Measurements from ENCODE around the gene TLE2.

Gene TLE2

DNA sequence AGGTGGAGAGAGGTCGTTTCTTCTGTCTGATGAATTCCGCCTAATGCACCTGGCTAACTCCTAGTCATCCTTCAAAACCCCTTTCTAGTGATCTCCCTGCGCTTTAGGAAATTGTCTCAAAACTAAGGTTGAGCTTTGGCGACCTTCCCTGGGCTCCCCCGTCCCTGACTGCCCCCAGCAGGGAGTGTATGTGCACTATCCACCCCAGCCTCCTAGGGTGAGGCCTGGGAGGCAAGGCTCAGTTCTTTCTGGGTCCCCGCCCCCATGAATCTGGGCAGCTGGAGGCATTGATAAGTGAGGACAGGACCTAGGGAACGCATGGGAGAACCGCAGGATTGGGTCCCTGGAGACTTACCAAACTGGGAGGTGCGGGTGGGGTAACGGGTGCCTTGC lies 51.3 kb downstream of the TLE2 start:
- TF ChIP-seq, protein P1, sequence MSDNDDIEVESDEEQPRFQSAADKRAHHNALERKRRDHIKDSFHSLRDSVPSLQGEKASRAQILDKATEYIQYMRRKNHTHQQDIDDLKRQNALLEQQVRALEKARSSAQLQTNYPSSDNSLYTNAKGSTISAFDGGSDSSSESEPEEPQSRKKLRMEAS (IDR thresholded peaks at IDR 0.05), result no peak
- TF ChIP-seq TAF1 (IDR thresholded peaks at IDR 0.05; ENCODE audit: low read depth), result no peak
- no peak for TF ChIP-seq FOXM1 (IDR thresholded peaks at IDR 0.05; ENCODE audit: borderline replicate concordance, low read depth)
- no peak for TF ChIP-seq TCF12 (IDR thresholded peaks at IDR 0.05; ENCODE audit: low read depth)
- no peak for TF ChIP-seq NFIC (IDR thresholded peaks at IDR 0.05)
- TF ChIP-seq, protein P2, sequence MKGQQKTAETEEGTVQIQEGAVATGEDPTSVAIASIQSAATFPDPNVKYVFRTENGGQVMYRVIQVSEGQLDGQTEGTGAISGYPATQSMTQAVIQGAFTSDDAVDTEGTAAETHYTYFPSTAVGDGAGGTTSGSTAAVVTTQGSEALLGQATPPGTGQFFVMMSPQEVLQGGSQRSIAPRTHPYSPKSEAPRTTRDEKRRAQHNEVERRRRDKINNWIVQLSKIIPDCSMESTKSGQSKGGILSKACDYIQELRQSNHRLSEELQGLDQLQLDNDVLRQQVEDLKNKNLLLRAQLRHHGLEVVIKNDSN (IDR thresholded peaks at IDR 0.05), result no peak
- no peak for TF ChIP-seq ZBTB7A (IDR thresholded peaks at IDR 0.05; ENCODE audit: low read depth)
- TF ChIP-seq CEBPB (IDR thresholded peaks at IDR 0.05), result no peak
- TF ChIP-seq CREB1 (IDR thresholded peaks at IDR 0.05; ENCODE audit: low read depth), result no peak
- no peak for TF ChIP-seq REST (IDR thresholded peaks at IDR 0.05; ENCODE audit: low read depth)
- TF ChIP-seq YY1 (IDR thresholded peaks at IDR 0.05; ENCODE audit: low read depth), result no peak
- TF ChIP-seq TEAD4 (IDR thresholded peaks at IDR 0.05), result no peak

DNA sequence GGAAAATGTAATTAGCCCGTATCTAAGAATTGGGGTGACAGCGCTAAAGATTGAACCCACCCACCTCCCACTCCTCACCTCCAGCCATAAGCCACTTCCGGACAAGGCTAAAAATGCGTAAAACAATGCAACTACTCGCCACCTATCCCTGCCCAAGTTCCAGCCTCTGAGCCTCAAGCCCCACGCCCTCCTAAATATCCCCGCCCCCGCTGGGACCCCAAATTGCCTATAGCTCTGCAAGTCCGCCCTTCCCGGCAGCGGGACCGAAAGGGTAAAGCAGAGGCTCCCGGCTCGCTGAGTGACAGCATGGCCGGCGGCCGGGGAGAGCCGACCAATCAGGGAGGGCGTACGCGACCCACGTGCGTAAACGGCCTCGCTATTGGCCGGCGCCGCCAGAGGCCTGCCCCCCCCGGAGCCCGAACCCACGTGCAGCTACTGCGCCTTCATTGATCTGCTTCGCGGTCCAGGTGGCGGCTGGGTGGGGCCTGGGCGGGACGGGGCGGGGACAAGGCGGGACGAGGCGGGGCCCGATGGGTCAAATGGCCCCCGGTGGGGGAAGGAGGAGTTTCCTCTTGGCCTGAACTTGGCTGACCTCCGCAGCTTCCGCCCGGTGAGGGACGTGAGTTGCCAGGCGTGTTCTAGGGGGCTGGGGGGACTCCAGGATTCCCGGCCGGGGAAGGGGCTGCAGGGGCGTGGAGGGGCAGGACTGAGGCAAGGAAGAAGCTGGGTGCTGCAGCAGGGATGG lies 51.9 kb downstream of the TLE2 start, which contains the start of gene TLE6:
Gene TLE6, plus strand, starts transcription at position 564 of the 745 bp plus-strand sequence. CDS start 670 bp downstream, outside the sequence.
- TF ChIP-seq EGR1 (IDR thresholded peaks at IDR 0.05) (no peak), EP300 (IDR thresholded peaks at IDR 0.05; ENCODE audit: borderline replicate concordance) (peak; percentile 70; the same call in 1 of the 2 replicates), TEAD4 (IDR thresholded peaks at IDR 0.05) (no peak), CEBPB (IDR thresholded peaks at IDR 0.05) (no peak), TCF12 (IDR thresholded peaks at IDR 0.05; ENCODE audit: low read depth) (peak; percentile 65), CREB1 (IDR thresholded peaks at IDR 0.05; ENCODE audit: low read depth) (0 out of 2 replicates have a peak, but pooled peaks have one; percentile 31), RAD21 (IDR thresholded peaks at IDR 0.05; ENCODE audit: low read depth) (no peak), YY1 (IDR thresholded peaks at IDR 0.05; ENCODE audit: low read depth) (peak; percentile 63; the same call in 1 of the 2 replicates), FOXM1 (IDR thresholded peaks at IDR 0.05; ENCODE audit: borderline replicate concordance, low read depth) (no peak), TAF1 (IDR thresholded peaks at IDR 0.05; ENCODE audit: low read depth) (peak; percentile 33; the same call in 1 of the 2 replicates), REST (IDR thresholded peaks at IDR 0.05; ENCODE audit: low read depth) (no peak), NFIC (IDR thresholded peaks at IDR 0.05) (peak; percentile 53; the same call in 1 of the 2 replicates), ZBTB7A (IDR thresholded peaks at IDR 0.05; ENCODE audit: low read depth) (peak; percentile 74; the same call in 1 of the 2 replicates)
- TF ChIP-seq, protein P2 (IDR thresholded peaks at IDR 0.05), result peak; percentile 92
- TF ChIP-seq, protein P1 (IDR thresholded peaks at IDR 0.05), result peak; percentile 96

- no peak for TF ChIP-seq RAD21 (IDR thresholded peaks at IDR 0.05; ENCODE audit: low read depth)
These were observed 52.5 kb downstream of the TLE2 start for GRCh38 chr19:2976609-2977000.

DNA sequence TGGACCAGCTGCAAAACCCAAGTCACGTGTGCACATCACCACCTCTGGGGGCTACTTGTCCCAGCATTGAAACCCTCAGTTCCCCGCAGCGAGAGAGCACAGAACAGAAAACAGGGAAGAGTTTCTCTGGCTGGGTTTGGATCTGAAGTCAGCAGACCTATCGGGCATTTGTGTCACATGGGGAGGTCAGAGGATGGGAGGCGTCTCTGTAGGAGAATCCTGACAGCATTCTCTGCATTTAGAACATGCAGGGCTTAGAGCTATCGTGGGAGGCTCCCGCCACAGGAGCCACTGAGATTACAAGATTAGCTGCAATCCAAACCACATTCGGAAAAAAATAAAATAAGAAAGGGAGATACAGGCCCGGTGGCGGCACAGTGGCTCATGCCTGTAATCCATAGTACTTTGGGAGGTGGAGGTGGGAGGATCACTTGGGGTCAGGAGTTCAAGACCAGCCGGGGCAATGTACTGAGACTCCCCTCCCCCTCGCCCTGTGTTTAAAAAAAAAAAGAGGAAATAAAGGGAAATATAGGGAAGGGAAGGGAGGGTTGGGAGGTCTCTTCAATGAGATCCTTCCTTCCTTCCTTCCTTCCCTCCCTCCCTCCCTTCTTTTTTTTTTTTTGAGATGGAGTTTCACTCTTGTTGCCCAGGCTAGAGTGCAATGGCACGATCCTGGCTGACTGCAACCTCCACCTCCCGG lies 54.6 kb downstream of the TLE2 start:
- TF ChIP-seq FOXM1 (IDR thresholded peaks at IDR 0.05; ENCODE audit: borderline replicate concordance, low read depth), result no peak
- TF ChIP-seq, protein P2 (IDR thresholded peaks at IDR 0.05), result no peak
- no peak for TF ChIP-seq TEAD4 (IDR thresholded peaks at IDR 0.05)

DNA sequence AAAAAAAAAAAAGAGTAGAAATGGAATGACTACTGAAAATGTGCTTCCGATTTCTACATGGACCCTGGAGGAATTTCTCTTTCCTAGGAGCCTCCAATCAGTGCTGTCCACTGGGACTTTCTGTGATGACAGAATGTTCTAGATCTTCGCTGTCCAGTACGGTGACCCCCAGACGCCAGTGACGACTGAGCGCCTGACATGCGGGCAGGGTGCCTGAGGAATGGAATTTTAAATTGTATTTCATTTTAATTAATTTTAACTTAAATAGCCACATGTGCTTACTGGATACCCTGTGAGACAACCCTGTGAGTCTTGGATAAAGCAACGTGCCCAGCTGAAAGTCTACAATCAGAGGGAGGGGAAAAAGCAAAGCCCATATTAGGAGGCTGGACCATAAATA lies 55.9 kb downstream of the TLE2 start:
- no peak for TF ChIP-seq ZBTB7A (IDR thresholded peaks at IDR 0.05; ENCODE audit: low read depth)
- no peak for TF ChIP-seq NFIC (IDR thresholded peaks at IDR 0.05)
- TF ChIP-seq, protein P1 (IDR thresholded peaks at IDR 0.05), result no peak
- TF ChIP-seq CREB1 (IDR thresholded peaks at IDR 0.05; ENCODE audit: low read depth), result no peak
- TF ChIP-seq YY1 (IDR thresholded peaks at IDR 0.05; ENCODE audit: low read depth), result no peak
- TF ChIP-seq REST (IDR thresholded peaks at IDR 0.05; ENCODE audit: low read depth), result no peak
- TF ChIP-seq CEBPB (IDR thresholded peaks at IDR 0.05), result no peak
- no peak for TF ChIP-seq TCF12 (IDR thresholded peaks at IDR 0.05; ENCODE audit: low read depth)
- TF ChIP-seq EP300 (IDR thresholded peaks at IDR 0.05; ENCODE audit: borderline replicate concordance), result no peak
- no peak for TF ChIP-seq EGR1 (IDR thresholded peaks at IDR 0.05)
- TF ChIP-seq, protein P2 (IDR thresholded peaks at IDR 0.05), result no peak
- no peak for TF ChIP-seq TEAD4 (IDR thresholded peaks at IDR 0.05)
- no peak for TF ChIP-seq TAF1 (IDR thresholded peaks at IDR 0.05; ENCODE audit: low read depth)
- no peak for TF ChIP-seq FOXM1 (IDR thresholded peaks at IDR 0.05; ENCODE audit: borderline replicate concordance, low read depth)
- no peak for TF ChIP-seq RAD21 (IDR thresholded peaks at IDR 0.05; ENCODE audit: low read depth)

Data from Ishikawa (cell line).